GM19452 (cell line): ENCODE results near the gene ING5.
"Not testable (repeated sequence)": the region's sequence is repeated elsewhere in the genome, so short reads cannot be mapped to it uniquely, and the experiment has no call there.

ENCODE experiments used
- ATAC-seq: cut with Tn5 transposase; IDR thresholded peaks from one replicate; pipeline ENCODE4 v1.9.1; 2021; ENCODE audit not compliant: unreplicated experiment

ING5 gene

DNA sequence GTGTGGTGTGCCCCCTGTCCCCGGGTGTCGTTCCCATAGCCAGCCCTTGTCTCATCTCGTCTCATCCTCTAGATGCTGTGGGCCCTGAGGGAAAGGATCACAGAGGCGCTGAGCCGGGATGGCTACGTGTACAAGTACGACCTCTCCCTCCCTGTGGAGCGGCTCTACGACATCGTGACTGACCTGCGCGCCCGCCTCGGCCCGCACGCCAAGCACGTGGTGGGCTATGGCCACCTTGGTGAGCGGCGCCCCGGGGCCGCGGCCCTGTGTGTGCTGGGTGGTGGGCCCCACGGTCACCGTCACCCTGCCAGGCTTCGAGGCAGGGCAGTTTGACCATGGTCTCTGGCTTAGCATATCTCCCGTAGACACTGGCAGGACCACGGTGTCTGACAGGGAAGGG is 53.9 kb downstream of the ING5 start:
- no peak for ATAC-seq

DNA sequence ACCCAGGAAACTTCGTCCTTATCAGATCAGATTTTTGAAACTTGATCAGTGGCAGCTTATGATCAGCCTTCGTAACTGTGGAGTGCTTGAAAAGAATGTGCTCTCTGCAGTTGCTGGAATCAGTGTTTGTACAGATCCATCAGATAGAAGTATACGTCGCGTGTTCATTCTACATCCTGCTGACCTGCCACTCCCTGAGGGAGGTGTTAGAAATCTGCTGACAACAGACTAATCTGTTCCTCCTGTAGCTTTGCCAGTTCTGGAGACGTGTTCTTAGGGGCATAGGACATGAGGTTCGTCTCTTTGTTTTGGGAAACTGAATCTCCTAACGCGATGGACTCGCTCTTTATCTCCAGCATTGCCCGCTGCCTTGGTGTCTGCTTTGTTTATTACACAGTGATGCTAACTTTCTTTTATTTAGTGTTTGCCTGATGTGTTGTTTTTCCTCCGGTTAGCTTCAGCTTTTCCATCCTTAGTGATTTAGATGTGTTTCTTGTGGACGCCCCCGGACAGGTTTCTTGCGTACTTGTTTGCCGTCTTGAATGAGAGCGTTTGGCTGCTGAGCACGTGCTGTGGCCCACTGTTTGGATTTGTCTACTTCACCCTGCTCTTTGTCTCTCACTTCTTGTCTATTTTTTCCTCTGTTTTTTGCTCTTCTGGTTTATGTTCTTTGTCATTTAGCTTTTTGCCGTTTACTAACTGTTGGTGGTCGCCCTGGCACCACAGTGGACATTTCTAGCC is 57.4 kb downstream of the ING5 start:
- ATAC-seq, result no peak

DNA sequence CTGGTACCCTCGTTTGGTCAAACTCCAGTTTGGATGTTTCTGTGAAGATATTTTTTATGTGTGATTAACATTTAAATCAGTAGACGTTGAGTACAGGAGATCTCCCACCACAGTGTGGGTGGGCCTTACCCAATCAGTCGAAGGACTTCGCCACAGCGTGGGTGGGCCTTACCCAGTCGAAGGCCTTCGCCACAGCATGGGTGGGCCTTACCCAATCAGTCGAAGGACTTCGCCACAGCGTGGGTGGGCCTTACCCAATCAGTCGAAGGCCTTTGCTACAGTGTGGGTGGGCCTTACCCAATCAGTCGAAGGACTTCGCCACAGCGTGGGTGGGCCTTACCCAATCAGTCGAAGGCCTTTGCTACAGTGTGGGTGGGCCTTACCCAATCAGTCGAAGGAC is 58.1 kb downstream of the ING5 start:
- not testable (repeated sequence) for ATAC-seq

DNA sequence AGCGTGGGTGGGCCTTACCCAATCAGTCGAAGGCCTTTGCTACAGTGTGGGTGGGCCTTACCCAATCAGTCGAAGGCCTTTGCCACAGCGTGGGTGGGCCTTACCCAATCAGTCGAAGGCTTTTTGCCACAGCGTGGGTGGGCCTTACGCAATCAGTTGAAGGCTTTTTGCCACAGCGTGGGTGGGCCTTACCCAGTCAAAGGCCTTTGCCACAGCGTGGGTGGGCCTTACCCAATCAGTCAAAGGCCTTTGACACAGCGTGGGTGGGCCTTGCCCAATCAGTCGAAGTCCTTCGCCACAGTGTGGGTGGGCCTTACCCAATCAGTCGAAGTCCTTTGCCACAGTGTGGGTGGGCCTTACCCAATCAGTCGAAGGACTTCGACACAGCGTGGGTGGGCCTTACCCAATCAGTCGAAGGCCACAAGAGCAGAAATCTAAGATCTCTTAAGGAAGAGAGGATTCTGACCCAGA is 58.5 kb downstream of the ING5 start:
- no peak for ATAC-seq

DNA sequence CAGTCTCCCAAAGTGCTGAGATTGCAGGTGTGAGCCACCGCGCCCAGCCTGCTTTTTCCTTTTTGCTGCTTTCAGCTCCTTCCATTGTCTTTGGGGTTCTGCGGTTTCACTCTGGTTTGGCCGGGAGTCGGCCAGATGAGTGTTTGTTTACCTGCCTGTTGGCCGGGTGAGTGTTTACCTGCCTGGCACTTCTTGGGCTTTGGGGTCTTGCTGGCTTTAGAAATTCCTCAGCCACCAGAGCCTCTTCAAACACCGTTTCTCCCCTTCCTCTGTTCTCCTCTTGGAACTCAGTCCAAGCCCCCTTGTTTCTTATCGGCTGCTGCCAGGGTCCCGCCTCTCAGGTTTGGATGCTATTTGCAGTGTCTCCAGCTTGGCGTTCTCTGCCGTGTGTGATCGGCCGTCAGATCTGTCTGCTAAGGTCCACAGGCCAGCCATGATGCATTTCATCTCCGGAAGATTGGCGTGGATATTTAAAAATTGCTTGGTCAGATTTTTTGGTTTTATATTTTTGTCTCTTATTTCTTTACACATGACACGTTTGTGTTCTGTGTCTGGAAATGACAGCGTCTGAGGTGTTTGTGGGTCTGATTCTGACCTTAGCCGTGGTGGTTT is 60.6 kb downstream of the ING5 start:
- ATAC-seq, result no peak

DNA sequence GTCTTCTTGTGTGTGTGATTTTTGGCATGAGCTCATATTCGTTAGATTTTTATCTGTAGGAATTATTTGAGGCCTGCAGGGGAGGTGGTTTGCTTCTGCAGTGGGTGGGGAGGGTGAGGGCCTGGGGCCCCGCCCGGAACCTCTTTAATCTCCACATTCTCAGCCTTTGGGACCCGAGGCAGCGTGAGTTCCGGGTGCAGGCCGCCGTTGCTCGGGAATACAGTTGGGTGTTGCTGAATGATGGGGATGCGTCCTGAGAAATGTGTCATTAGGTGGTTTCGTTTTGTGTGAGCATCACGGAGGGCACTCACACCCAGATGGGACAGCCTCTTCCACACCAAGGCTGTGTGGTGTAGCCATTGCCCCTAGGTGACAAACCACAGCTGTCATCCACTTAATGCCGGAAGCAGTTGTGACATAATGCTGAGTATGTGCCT is 61.1 kb downstream of the ING5 start:
- peak; percentile 70 for ATAC-seq

DNA sequence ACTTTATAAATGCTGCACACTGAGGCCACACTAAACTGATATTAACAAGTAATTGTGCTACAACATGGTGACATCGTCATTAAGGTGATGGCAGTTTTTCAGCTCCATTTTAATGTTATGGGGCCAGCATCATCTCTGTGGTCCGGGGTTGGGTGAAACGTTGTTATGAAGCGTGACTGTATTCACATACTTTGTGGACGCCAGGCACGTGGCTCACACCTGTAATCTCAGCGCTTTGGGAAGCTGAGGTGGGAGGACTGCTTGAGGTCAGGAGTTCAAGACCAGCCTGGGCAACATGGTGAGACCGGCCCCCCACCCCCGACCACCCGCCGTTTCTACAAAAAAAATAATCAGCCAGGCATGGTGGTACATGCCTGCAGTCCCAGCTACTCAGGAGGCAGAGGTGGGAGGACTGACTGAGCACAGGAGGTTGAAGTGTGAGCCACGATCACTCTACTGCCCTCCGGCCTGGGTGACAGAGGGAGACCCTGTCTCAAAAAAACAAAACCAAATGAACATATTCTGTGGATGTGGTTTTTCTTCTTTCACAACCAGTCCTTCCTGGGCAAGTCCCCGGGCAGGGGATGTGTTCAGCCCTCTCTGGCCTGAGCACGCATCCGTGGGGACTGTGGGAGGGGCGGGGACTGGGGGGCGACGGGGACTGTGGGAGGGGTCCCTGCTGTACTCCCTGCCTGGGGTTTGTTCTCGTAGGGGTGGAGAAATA is 61.9 kb downstream of the ING5 start:
- ATAC-seq, result no peak

DNA sequence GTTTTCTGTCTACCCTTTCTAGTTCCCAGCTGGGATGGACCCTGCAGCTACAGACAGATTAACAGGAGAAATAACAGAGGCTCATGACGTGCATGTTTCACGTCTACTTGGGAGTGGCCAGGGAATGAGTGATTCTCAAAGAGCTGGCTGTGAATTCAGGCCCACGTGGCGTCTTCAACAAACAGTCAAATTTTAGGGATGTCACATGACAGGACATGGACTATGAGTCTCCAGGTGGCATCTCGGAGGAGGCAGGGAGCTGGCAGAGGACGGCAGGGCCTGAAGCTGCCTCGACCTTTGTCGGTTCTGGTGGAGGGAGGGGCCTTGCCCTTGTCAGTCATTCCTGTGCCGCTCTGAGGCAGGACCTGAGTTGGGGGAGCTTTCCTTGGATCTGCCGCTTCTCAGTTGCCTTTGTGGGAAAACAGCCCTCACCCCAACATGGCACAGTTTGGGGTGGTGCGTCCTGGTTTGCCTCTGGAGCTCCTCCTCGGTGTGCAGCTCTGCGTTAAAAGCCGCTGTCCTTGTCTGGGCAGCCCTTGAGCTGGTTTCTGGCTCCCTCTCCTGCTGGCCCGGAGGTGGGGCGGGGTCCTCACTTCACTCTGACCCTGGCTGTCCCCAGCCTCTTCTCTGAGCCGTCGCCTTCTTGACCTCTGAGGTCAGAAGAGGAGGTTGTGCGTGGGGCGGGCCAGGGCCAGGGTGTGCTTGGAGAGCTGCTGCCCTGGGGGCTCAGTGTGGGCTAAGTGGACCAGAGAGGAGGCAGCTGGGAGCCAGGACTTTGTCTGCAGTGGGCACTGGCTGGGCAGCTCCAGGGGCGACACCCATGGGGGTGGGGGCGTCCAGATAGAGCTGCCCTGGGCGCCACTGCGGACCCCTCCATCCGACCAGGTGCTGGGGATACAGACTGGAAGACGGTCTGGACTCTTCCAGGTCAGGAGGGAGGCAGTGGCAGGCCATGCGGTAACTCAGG is 62.7 kb downstream of the ING5 start:
- no peak for ATAC-seq

DNA sequence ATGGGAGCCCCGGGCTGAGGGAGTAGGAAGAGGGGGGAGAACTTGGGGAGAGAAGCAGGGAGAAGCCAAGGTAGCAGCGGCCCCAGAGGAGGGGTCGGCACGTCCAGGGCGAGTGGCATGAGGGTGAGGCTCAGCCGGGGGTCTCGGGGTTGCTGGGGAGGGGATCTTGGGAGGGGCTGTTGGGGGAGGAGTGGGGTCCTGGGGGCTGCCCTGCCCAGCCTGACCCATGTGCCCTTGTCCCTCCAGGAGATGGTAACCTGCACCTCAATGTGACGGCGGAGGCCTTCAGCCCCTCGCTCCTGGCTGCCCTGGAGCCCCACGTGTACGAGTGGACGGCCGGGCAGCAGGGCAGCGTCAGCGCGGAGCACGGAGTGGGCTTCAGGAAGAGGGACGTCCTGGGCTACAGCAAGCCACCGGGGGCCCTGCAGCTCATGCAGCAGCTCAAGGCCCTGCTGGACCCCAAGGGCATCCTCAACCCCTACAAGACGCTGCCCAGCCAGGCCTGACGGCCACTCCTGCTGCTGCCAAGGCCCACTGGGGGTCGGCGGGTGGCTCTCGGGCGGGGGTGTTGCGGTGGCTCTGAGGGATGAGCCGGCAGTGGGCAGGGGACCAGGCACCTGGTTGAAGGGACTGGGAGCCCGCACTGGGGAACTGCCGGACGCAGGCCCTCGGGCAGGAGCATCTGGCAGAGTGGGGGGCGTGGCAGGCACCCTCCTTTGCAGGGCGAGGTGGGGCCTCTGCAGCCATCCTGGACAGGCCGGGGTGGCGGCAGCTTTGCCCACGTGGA is 65.8 kb downstream of the ING5 start:
- no peak for ATAC-seq

DNA sequence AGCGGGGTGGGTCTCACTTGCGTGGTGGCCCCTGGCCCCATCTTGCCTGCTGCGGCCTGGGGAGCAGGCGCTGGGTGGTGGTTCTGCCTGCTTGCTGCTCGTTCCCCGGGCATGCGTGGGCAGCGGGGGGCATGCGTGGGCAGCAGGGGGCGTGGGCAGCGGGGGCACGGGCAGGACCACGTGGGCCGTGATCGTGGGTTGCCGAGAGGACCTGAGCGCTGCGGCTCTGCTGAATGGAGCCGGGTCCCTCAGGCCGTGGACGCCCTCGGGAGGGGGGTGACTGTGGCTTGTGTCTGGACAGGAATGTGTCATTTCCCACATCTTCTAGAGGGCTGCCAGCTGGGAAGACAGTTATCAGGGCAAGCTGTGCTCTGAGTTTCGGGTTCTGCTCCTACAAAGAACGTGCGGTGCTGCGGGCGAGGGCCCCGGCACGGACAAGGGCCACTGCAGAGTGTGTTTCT is 66.4 kb downstream of the ING5 start:
- ATAC-seq, result no peak

DNA sequence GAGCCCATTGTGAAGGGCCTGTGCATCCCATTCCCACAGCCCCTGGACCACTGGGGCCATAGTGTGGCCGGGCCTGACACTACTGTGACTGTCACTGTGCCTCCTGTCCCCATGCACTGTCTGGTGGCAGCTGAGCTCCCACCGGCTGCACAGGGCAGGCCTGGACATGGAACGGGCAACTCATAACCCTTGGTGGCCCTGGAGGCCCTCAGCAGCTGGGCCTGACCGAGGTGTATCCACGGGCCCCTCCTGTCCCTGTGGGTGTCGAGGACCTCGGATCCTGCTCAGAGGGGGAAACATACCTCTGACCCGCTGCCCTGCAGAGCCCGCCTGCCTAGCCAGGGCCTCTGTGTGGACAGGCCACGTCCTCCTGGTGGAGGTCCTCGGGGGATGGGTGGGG is 67.0 kb downstream of the ING5 start:
- no peak for ATAC-seq

DNA sequence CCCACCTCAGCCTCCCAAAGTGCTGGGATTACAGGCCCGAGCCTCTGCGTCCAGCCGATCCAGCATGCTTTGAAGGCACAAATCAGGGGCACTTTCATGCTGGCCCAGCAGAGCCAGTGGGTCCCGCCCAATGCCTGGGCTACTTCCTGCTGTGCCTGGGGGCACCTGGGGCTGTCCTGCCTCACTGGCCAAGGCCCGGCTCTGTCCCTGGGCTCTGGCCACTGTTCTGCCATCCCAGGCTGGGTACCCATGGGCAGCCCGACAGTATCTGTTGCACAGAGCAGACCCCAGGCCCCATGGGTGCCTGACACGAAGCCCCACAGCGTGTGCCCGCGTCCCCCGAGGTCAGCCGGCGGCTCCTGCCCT is 68.0 kb downstream of the ING5 start:
- ATAC-seq, result no peak

DNA sequence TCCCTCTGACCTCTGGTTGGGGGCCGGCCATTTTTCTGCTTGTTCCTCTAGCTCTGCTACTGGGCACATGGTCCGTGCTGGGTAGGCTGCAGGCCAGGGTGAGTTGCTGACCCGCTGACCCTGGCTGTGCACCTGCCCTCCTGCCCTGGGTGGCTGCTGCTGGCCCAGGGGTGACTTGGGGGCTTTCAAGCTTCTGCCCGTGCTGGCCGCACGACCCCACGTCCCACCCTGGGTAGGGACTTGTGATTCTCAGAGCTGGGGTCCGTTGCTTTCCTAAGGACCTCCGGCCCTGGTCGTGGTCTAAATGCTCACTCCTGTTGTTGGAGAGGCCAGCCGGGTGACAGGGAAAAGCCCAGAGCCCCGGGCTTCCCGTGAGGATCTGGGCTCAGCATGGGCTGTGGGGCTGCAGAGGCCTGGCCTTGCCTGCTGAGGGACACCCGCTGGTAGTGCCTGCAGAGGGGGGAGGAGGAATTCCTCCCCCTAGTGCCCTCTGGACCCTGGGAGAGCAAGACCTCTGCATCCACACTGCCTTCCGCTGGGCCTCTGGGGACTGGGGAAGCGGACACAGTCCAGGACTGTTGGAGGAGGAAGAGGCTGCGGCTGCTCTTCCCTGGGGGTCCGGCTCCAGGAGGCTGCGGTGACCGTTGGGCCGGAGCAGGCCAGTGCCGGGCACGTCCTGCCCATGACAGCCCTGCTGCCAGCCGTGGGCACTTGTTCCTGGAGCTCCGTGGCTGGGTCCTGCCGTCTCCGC is 68.5 kb downstream of the ING5 start:
- ATAC-seq, result no peak

DNA sequence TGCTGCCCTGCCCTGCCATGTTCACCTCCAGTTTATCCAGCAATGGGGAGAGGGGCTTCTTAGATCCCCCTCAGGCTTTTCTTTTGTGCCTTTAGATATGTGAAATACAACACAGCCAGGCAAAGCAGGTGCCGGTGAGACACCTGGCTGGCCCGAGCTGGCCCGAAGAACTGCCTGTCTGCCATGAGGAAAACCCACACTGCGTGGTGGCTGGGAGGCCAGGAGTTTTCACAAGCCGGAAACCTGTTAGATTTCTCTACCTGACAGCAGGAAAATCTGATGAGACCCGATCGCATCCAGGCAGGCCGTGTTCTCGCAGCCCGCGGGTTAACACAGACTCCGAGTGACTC is 69.1 kb downstream of the ING5 start:
- no peak for ATAC-seq

DNA sequence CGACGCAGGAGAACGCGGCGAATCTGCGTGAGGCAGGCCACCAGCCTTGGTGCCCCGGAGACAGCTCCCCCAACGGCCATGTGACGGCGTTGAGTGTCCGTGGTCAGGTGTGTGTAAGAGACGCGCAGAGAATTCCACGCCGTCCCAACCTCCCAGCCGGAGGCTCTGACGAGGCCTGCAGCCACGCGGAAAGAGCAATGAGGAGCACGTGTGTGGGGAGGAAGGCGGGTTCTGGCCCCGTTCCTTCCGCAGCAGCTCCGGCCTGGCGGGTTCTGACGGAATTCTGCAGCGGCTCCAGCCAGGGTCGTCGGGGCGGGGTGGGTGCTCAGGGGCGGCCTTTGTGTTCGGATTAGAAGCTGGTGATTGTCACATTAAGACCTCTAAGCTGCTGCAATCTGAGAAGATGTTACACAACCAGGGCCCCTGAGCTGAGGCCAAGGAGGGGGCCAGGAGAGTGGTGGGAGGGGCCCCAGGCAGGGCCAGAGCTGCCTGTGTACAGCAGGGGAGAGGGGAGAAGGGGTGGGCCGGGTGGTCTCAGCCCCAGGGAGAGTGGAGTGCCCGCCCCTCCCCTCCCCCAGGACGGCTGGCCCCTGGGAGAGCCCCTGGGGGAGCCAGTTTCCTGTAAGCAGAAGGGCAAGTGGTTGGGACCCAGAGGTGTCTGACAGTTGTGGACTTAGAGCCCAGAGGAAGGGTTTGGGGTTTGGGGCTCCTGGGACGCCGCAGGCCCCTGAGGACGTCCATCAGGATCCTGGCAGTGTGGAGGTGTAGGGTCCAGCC is 69.6 kb downstream of the ING5 start:
- ATAC-seq, result no peak

DNA sequence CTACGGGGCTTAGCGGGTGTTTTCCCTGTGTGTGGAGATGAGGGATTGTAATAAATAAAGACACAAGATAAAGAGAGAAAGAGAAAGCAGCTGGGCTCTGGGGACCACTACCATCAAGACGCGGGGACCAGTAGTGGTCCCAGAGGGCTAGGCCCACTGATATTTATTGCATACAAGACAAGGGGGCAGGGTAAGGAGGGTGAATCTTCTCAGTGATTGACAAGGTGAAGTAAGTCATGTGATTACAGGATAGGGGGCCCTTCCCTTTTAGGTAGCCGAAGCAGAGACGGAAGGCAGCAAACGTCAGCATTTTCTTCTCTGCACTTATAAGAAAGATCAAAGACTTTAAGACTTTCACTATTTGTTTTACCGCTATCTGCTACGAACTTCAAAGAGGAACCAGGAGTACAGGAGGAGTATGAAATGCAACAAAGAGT is 70.2 kb downstream of the ING5 start:
- no peak for ATAC-seq

DNA sequence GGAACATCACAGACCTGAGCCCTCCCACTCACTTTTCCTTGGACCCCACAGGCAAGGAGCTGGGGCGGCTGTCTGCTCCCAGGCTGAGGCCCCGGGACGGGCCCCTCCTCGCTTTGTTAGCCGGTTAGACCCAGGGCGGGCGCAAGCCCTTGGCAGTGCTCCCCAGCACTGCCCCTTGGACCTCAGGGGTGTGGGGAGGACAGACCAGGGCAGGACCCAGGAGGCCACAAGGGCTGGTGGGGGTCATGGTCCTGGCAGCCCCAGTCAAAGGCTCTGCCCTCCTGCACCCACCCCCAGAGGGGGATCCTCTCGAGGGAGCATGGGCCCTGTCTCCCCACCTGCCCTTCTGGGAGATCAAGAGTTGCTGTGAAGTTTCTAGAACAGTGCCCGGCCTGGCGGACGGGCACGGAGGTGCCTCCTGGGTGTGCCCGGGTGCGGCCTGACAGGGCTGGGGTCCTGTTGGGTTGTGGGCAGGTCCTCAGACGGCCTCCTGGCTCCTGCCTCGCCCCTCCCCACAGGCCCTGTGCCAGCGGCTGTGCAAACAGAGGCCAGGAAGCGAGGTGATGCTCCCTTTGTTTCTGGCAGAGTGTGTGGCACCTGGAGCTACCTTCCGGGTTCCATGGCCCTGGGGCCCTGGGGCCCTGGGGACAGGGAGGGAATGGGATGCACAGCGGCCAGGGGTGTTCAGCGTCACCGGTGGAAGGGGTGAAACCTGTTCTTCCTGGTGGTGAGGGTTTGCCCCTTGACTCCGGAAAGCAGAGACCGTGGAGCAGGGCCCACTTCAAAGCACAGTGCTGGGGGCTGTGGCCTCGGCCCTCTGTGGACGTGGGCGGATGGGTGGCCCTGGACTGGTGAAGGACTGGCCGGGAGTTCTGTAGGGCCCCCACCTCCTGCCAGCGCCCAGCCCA is 71.9 kb downstream of the ING5 start:
- no peak for ATAC-seq
